Measurements from ENCODE around the gene IL22RA2.

DNA sequence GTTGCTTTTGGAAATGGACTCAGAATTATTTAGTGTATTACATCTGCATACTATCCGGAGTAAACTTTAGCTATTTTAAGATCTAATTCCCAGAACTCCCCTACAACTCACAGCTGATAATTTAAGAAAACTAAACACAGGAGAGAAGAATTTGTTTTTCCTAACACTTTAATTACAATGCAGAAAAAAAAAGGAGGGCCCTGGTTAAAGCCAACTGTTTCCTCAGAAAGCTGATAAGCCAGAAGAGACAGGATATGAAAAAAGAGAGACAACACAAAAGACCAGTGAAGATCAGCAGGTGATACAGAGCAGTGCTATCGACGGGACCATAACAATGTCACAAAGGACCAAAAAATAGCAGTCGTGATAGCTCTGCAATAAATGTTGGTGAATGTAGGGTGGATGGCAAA lies 39.9 kb upstream of the IL22RA2 start:
- TF ChIP-seq, protein P1, sequence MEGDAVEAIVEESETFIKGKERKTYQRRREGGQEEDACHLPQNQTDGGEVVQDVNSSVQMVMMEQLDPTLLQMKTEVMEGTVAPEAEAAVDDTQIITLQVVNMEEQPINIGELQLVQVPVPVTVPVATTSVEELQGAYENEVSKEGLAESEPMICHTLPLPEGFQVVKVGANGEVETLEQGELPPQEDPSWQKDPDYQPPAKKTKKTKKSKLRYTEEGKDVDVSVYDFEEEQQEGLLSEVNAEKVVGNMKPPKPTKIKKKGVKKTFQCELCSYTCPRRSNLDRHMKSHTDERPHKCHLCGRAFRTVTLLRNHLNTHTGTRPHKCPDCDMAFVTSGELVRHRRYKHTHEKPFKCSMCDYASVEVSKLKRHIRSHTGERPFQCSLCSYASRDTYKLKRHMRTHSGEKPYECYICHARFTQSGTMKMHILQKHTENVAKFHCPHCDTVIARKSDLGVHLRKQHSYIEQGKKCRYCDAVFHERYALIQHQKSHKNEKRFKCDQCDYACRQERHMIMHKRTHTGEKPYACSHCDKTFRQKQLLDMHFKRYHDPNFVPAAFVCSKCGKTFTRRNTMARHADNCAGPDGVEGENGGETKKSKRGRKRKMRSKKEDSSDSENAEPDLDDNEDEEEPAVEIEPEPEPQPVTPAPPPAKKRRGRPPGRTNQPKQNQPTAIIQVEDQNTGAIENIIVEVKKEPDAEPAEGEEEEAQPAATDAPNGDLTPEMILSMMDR (IDR thresholded peaks at IDR 0.05; ENCODE audit: insufficient read depth, low read depth, low read length): no peak
- no peak for TF ChIP-seq EZH2 (IDR thresholded peaks at IDR 0.05; ENCODE audit: insufficient read depth, low read length)

All from astrocyte (in vitro differentiated cells and primary cell).